Natural killer cell treated with Interleukin-12 subunit alpha and Interleukin-12 subunit beta and Interleukin-15 and Interleukin-18, amount 100 ng/mL, for 72 hours (primary cell): ENCODE measurements around the gene GNB5. TPM values are rescaled to one million over a fixed set of nuclear protein-coding genes. Genes with fewer than 3 reads are reported as not detected.

Experiments used
- ATAC-seq, 2 donors: fragments of 150-1000 bp; cut with Tn5 transposase in 1 of 2; sonication (Bioruptor Pico), chemical (Tn5 transposase) in 1 of 2; 2 replicates each; pipeline ENCODE4 v1.10.0; 2021
- DNase-seq: peaks from one replicate; pipeline ENCODE4 v3.0.0; 2022; ENCODE audit warnings: low spot score
- H3K27ac Mint-ChIP-seq, 2 donors: 1 replicate in 1 of 2; 2 replicates in 1 of 2; pipeline ENCODE4 v1.8.0; 2022; ENCODE audit warnings: mixed read lengths in 2 of 2, mild to moderate bottlenecking in 1 of 2, moderate library complexity in 1 of 2
- H3K27me3 Mint-ChIP-seq, 2 donors: 1 replicate in 1 of 2; 2 replicates in 1 of 2; pipeline ENCODE4 v1.8.0; 2022; ENCODE audit warnings: mixed read lengths in 2 of 2
- H3K36me3 Mint-ChIP-seq: one replicate; pipeline ENCODE4 v1.8.0; 2022; ENCODE audit warnings: mixed read lengths
- H3K4me1 Mint-ChIP-seq, 2 donors: 1 replicate in 1 of 2; 2 replicates in 1 of 2; pipeline ENCODE4 v1.8.0; 2022; ENCODE audit warnings: low read depth in 2 of 2, mixed read lengths in 2 of 2, mild to moderate bottlenecking in 1 of 2
- H3K4me3 Mint-ChIP-seq: one replicate; pipeline ENCODE4 v1.8.0; 2022; ENCODE audit warnings: mixed read lengths
- H3K9me3 Mint-ChIP-seq: 2 replicates; pipeline ENCODE4 v1.8.0; 2022; ENCODE audit warnings: mixed read lengths
- total RNA-seq, 2 donors: library from RNA; stranded (reverse); gene quantifications; one replicate each; pipeline ENCODE4 v1.2.3, GENCODE V29; 2022

The GNB5 gene
- total RNA-seq, 2 donors from 2014 or later: 7.1 to 11.2 TPM

- DNase-seq (no peak), ATAC-seq (no peak)
- no peak overlapping the region for H3K4me3 Mint-ChIP-seq
- peaks cover 0 to 2% of the 10 kb centered on the region in 2 donors for H3K4me1 Mint-ChIP-seq
- no peaks in the 10 kb centered on the region for H3K36me3 Mint-ChIP-seq
- no peaks in the 10 kb centered on the region for H3K9me3 Mint-ChIP-seq
- no peaks in the 10 kb centered on the region for H3K27me3 Mint-ChIP-seq
- no peak overlapping the region for H3K27ac Mint-ChIP-seq
These were observed 36.0 kb downstream of the GNB5 start for GRCh38 chr15:52154896-52155865.

GRCh38 chr15:52153900-52154895 lies 37.0 kb downstream of the GNB5 start:
- no peak overlapping the region for H3K4me3 Mint-ChIP-seq
- H3K9me3 Mint-ChIP-seq: no peaks in the 10 kb centered on the region
- no peaks in the 10 kb centered on the region for H3K27me3 Mint-ChIP-seq
- no peak for DNase-seq
- no peak overlapping the region for H3K27ac Mint-ChIP-seq
- peaks cover 0 to 2% of the 10 kb centered on the region in 2 donors for H3K4me1 Mint-ChIP-seq
- no peaks in the 10 kb centered on the region for H3K36me3 Mint-ChIP-seq
- no peak for ATAC-seq

- H3K4me1 Mint-ChIP-seq: peaks cover 0 to 2% of the 10 kb centered on the region in 2 donors
- H3K36me3 Mint-ChIP-seq: no peaks in the 10 kb centered on the region
- no peaks in the 10 kb centered on the region for H3K9me3 Mint-ChIP-seq
- H3K27ac Mint-ChIP-seq: no peak overlapping the region
- ATAC-seq (no peak), DNase-seq (no peak)
- H3K27me3 Mint-ChIP-seq: no peaks in the 10 kb centered on the region
- no peak overlapping the region for H3K4me3 Mint-ChIP-seq
These were observed 39.8 kb downstream of the GNB5 start for GRCh38 chr15:52151353-52151752.

DNA sequence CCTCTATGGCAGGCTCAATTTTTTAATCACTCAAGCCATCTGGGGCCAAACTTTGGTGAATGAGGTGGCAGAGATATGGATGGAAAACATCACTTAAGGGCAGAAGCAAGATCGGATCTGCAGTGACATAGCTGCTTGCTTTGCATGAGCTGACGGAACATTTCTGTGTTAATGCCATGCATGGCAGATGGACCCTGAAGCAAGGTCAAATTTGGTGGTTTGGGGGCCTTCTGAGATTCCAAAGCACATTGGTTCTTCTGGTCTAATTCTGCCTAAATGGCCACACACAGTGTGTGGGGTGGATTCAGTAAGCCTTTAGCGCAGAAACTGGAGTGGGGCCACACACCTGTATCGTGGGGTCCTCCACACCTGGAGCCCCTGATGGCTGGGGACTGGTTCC lies 40.3 kb downstream of the GNB5 start:
- ATAC-seq (no peak), DNase-seq (no peak)
- H3K36me3 Mint-ChIP-seq: no peaks in the 10 kb centered on the region
- no peaks in the 10 kb centered on the region for H3K9me3 Mint-ChIP-seq
- H3K4me3 Mint-ChIP-seq: no peak overlapping the region
- H3K27ac Mint-ChIP-seq: no peak overlapping the region
- peaks cover 0 to 2% of the 10 kb centered on the region in 2 donors for H3K4me1 Mint-ChIP-seq
- no peaks in the 10 kb centered on the region for H3K27me3 Mint-ChIP-seq

DNA sequence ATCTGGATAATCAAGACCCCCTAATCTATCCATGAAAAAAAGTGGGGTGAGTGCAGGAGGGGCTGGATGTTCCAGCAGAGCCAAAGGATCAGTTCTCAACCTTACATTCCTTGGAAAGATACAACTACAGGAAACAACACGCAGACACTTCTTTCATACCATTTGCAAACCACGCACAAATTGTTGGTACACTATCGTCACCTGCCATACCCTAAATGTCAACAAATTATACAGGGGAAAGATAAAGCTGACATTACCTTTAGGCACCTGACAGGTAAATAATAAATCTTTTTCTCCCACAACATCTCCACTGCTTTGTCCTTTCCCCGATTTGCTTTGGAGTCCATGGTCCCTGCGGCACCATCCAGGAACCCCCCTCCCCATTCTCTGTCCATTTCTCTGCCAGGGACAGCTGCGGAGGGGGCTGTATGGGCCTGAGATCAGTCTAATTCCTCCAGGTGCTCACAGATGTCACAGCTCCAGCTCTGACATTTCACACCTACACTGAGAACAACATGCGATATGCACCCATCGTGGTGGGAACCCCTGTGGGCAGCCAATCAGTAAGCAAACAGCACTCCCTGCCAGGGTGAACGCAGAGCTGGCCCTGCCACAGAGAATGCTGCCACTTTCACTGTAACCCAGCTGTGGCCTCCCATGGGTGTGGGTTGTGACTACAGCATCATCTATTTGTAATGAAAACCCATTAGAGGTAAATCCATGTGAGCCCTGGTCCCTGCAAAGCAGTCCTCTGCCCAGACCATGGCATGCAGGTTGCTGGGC lies 41.0 kb downstream of the GNB5 start:
- H3K9me3 Mint-ChIP-seq: no peaks in the 10 kb centered on the region
- no peak for DNase-seq
- H3K27ac Mint-ChIP-seq: no peak overlapping the region
- no peak for ATAC-seq
- no peaks in the 10 kb centered on the region for H3K36me3 Mint-ChIP-seq
- no peaks in the 10 kb centered on the region for H3K27me3 Mint-ChIP-seq
- peaks cover 0 to 2% of the 10 kb centered on the region in 2 donors for H3K4me1 Mint-ChIP-seq
- H3K4me3 Mint-ChIP-seq: no peak overlapping the region

DNA sequence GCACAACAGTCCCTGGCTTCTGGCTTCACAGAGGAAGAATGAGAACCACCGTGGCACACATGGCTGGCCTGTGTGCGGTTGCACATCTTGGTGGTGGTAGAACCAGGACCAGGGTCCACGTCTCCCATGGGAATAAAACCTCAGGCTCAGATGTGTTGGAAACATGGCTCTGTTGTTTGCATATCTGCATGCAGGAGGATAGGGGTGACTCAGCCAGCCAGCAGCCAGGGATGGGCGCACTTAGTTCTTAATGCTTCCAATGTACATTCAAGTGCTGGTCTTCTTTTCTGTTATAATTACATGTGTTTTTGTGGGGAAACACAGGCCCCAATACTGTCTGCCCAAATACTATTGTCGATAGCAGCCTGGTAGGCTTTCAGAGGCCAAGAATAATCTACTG lies 42.8 kb downstream of the GNB5 start:
- Mint-ChIP-seq H3K4me3 (no peak overlapping the region), H3K27ac (no peak overlapping the region), H3K4me1 (no peaks in the 10 kb centered on the region), H3K36me3 (no peaks in the 10 kb centered on the region), H3K9me3 (no peaks in the 10 kb centered on the region), H3K27me3 (no peaks in the 10 kb centered on the region)
- ATAC-seq: no peak
- no peak for DNase-seq

DNA sequence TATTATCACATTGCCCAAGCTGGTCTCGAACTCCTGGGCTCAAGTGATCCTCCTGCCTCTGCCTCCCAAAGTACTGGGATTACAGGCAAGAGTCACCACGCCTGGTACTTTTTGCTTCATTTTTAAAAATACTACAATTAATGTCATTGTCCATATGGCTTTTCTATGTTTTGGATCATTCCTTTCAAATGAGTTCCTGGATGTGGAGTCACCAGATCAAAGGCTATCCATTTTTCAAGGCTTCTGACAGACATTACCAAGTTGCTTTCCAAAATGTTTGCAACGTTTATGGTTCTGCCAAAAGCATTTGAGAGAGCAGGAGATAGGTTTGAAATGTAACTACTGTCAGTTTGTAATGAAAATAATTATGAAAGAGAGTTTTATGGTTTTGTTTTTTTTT lies 44.4 kb downstream of the GNB5 start:
- H3K9me3 Mint-ChIP-seq: no peaks in the 10 kb centered on the region
- H3K36me3 Mint-ChIP-seq: no peaks in the 10 kb centered on the region
- ATAC-seq (no peak), DNase-seq (no peak)
- no peaks in the 10 kb centered on the region for H3K4me1 Mint-ChIP-seq
- H3K27ac Mint-ChIP-seq: no peak overlapping the region
- no peak overlapping the region for H3K4me3 Mint-ChIP-seq
- no peaks in the 10 kb centered on the region for H3K27me3 Mint-ChIP-seq

- H3K27ac Mint-ChIP-seq: no peak overlapping the region
- no peaks in the 10 kb centered on the region for H3K36me3 Mint-ChIP-seq
- DNase-seq (no peak), ATAC-seq (no peak)
- no peaks in the 10 kb centered on the region for H3K27me3 Mint-ChIP-seq
- no peak overlapping the region for H3K4me3 Mint-ChIP-seq
- no peaks in the 10 kb centered on the region for H3K9me3 Mint-ChIP-seq
- H3K4me1 Mint-ChIP-seq: no peaks in the 10 kb centered on the region
These were observed 44.9 kb downstream of the GNB5 start for GRCh38 chr15:52146261-52146660.

DNA sequence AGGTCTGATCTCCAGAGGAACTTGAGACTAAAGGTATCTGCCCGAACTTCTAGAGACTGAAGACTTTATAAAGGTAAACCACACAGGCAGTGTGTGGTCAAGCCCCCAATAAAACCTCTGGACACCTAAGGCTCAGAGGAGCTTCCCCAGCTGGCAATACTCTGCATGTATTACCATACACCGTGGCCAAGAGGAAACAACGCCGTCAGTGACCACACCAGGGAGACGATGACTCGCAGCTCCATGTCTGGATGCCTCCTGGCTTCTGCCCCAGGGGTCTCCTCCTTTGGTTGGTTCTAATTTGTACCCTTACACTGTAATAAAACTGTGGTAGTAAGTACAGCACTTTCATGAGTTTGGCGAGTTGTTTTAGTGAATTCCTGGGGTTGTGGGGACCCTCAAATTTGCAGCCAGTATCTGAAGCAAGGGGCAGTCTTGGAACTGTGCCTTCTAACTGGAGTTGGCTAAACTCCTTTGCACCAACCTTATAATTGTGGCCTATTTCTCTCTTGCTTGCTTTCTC lies 46.5 kb downstream of the GNB5 start:
- no peak for DNase-seq
- no peaks in the 10 kb centered on the region for H3K36me3 Mint-ChIP-seq
- H3K9me3 Mint-ChIP-seq: no peaks in the 10 kb centered on the region
- H3K27ac Mint-ChIP-seq: no peak overlapping the region
- no peak overlapping the region for H3K4me3 Mint-ChIP-seq
- H3K27me3 Mint-ChIP-seq: no peaks in the 10 kb centered on the region
- ATAC-seq: no peak
- H3K4me1 Mint-ChIP-seq: peaks cover 2 to 3% of the 10 kb centered on the region in 2 donors

GRCh38 chr15:52143873-52144272 lies 47.3 kb downstream of the GNB5 start:
- ATAC-seq: no peak
- Mint-ChIP-seq H3K27ac (no peak overlapping the region), H3K4me1 (peaks cover 5% of the 10 kb centered on the region in 2 donors), H3K36me3 (no peaks in the 10 kb centered on the region), H3K27me3 (no peaks in the 10 kb centered on the region), H3K9me3 (no peaks in the 10 kb centered on the region), H3K4me3 (no peak overlapping the region)
- no peak for DNase-seq

DNA sequence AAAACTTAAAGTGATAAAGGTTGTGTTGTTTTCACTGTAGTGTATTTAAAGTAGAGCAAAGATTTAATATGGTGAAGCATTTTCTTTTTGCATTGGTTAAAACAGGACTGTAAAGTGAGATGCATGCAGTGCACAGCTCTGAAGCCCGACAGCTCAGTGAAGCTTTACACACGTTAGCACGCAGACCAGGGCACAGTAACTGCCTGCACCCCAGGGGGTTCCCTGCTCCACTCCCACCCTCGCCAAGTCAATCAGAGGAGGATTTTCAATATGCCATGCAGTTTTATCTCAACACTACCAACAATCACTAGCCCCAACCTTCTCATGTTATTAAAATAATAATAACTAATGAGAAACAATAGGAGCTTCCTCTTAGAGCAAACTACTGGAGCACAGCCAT lies 50.5 kb downstream of the GNB5 start:
- ATAC-seq (no peak), DNase-seq (no peak)
- no peaks in the 10 kb centered on the region for H3K36me3 Mint-ChIP-seq
- H3K4me1 Mint-ChIP-seq: peaks cover 11 to 14% of the 10 kb centered on the region in 2 donors
- no peaks in the 10 kb centered on the region for H3K9me3 Mint-ChIP-seq
- no peak overlapping the region for H3K27ac Mint-ChIP-seq
- H3K4me3 Mint-ChIP-seq: no peak overlapping the region
- no peaks in the 10 kb centered on the region for H3K27me3 Mint-ChIP-seq

DNA sequence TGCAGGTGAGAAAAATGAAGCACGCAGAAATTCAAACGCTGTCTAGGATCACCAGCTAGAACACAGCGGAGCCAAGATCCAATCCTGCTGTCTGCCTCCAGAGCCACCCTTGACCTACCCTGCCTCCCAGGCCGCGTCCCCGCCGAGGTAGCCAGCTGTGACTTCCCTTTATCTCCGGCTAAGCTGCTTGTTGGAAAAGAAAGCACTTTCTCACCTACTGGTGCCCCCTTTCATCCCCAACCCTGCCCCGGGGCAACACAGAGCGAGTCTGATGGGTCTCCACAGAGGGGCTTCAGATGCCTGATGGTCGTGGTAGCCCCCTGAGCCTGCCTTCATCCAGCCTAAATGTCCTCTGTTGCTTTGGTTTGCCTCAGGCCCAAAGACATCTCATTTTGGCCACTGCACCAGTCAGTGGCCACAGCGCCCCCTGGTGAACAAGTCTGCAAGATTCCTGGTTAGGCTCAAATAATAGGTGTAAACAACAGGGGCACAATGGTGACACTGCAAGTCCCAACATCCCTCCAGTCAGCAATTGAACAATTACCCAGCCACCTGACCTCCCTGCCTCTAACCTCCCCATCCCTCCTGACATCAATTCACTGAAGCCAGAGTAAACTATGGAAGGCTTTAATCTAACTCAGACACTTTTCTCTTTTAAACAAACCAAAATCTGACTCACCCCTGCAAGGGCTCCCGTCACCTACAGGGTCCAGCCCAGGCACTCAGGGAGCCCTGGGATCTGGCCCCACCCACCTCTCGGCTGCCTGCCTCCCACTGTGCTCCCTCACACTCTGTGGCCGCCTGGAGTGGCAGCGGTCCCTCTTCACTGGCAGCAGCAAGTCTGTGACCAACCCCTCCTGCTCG lies 51.4 kb downstream of the GNB5 start:
- DNase-seq (no peak), ATAC-seq (peak; percentile 49 to 64)
- peak overlapping the region; percentile 21 to 22 for H3K27ac Mint-ChIP-seq
- no peaks in the 10 kb centered on the region for H3K27me3 Mint-ChIP-seq
- no peaks in the 10 kb centered on the region for H3K36me3 Mint-ChIP-seq
- H3K9me3 Mint-ChIP-seq: no peaks in the 10 kb centered on the region
- peaks cover 12 to 15% of the 10 kb centered on the region in 2 donors for H3K4me1 Mint-ChIP-seq
- no peak overlapping the region for H3K4me3 Mint-ChIP-seq
